HepG2 (cell line): ENCODE results near the gene ADGRV1.

Experiments used
- ARID2 ChIP-seq: sonication (generic); formaldehyde crosslinking; IDR thresholded peaks from 2 replicates; pipeline ENCODE4 v1.8.1; 2022; ENCODE audit warnings: mild to moderate bottlenecking, missing genetic modification reagents, borderline replicate concordance
- TAF1 ChIP-seq: sonication (generic); formaldehyde crosslinking; IDR thresholded peaks from 2 replicates; pipeline ENCODE4 v1.4.0; 2020; ENCODE audit warnings: missing genetic modification reagents
- ZNF280B ChIP-seq: sonication (generic); formaldehyde crosslinking; IDR thresholded peaks from 2 replicates; pipeline ENCODE4 v1.5.0; 2020; ENCODE audit warnings: missing genetic modification reagents, mild to moderate bottlenecking, borderline replicate concordance
- ZSCAN25 ChIP-seq: sonication (generic); formaldehyde crosslinking; IDR thresholded peaks from 2 replicates; pipeline ENCODE4 v1.8.0; 2022; ENCODE audit warnings: mild to moderate bottlenecking, missing genetic modification reagents
- TF ChIP-seq, protein P1 (sequence below): sonication (generic); formaldehyde crosslinking; IDR thresholded peaks from 2 replicates; pipeline ENCODE4 v1.5.0; 2020; ENCODE audit warnings: mild to moderate bottlenecking, missing genetic modification reagents, moderate library complexity
- TF ChIP-seq, protein P2 (sequence below): sonication (generic); formaldehyde crosslinking; IDR thresholded peaks from 2 replicates; pipeline ENCODE4 v1.4.0; 2020; ENCODE audit warnings: missing genetic modification reagents
- TF ChIP-seq, protein P3 (sequence below): sonication (generic); formaldehyde crosslinking; IDR thresholded peaks from one replicate; pipeline ENCODE4 v1.5.1; 2020; ENCODE audit warnings: mild to moderate bottlenecking, missing genetic modification reagents; ENCODE audit errors: not compliant biosample characterization

DNA sequence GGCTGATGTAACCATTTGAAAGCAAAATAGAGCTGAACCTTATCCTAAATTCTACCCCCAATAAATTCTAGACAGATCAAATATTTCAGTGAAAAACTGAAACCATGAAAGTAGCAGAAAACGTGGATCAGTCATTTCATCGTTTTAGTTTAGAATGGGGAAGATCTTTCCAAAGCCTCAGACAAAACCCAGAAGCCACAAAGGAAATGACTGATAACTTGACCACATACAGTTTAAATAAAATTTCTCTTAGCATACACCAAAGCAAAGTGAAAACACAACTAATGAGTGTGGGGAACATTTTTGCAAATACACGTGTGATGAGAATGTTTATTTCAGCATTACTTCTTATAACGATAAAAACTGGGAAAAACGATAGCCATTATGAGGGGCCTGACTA is 284.8 kb downstream of the ADGRV1 start:
- TF ChIP-seq ZNF280B (no peak), ARID2 (CRISPR knock-in tag) (no peak), ZSCAN25 (CRISPR knock-in tag) (no peak), TAF1 (CRISPR knock-in tag) (no peak)
- TF ChIP-seq, protein P1, sequence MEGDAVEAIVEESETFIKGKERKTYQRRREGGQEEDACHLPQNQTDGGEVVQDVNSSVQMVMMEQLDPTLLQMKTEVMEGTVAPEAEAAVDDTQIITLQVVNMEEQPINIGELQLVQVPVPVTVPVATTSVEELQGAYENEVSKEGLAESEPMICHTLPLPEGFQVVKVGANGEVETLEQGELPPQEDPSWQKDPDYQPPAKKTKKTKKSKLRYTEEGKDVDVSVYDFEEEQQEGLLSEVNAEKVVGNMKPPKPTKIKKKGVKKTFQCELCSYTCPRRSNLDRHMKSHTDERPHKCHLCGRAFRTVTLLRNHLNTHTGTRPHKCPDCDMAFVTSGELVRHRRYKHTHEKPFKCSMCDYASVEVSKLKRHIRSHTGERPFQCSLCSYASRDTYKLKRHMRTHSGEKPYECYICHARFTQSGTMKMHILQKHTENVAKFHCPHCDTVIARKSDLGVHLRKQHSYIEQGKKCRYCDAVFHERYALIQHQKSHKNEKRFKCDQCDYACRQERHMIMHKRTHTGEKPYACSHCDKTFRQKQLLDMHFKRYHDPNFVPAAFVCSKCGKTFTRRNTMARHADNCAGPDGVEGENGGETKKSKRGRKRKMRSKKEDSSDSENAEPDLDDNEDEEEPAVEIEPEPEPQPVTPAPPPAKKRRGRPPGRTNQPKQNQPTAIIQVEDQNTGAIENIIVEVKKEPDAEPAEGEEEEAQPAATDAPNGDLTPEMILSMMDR (CRISPR knock-in tag) = no peak
- TF ChIP-seq, protein P2, sequence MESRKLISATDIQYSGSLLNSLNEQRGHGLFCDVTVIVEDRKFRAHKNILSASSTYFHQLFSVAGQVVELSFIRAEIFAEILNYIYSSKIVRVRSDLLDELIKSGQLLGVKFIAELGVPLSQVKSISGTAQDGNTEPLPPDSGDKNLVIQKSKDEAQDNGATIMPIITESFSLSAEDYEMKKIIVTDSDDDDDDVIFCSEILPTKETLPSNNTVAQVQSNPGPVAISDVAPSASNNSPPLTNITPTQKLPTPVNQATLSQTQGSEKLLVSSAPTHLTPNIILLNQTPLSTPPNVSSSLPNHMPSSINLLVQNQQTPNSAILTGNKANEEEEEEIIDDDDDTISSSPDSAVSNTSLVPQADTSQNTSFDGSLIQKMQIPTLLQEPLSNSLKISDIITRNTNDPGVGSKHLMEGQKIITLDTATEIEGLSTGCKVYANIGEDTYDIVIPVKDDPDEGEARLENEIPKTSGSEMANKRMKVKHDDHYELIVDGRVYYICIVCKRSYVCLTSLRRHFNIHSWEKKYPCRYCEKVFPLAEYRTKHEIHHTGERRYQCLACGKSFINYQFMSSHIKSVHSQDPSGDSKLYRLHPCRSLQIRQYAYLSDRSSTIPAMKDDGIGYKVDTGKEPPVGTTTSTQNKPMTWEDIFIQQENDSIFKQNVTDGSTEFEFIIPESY (CRISPR knock-in tag) = no peak
- TF ChIP-seq, protein P3, sequence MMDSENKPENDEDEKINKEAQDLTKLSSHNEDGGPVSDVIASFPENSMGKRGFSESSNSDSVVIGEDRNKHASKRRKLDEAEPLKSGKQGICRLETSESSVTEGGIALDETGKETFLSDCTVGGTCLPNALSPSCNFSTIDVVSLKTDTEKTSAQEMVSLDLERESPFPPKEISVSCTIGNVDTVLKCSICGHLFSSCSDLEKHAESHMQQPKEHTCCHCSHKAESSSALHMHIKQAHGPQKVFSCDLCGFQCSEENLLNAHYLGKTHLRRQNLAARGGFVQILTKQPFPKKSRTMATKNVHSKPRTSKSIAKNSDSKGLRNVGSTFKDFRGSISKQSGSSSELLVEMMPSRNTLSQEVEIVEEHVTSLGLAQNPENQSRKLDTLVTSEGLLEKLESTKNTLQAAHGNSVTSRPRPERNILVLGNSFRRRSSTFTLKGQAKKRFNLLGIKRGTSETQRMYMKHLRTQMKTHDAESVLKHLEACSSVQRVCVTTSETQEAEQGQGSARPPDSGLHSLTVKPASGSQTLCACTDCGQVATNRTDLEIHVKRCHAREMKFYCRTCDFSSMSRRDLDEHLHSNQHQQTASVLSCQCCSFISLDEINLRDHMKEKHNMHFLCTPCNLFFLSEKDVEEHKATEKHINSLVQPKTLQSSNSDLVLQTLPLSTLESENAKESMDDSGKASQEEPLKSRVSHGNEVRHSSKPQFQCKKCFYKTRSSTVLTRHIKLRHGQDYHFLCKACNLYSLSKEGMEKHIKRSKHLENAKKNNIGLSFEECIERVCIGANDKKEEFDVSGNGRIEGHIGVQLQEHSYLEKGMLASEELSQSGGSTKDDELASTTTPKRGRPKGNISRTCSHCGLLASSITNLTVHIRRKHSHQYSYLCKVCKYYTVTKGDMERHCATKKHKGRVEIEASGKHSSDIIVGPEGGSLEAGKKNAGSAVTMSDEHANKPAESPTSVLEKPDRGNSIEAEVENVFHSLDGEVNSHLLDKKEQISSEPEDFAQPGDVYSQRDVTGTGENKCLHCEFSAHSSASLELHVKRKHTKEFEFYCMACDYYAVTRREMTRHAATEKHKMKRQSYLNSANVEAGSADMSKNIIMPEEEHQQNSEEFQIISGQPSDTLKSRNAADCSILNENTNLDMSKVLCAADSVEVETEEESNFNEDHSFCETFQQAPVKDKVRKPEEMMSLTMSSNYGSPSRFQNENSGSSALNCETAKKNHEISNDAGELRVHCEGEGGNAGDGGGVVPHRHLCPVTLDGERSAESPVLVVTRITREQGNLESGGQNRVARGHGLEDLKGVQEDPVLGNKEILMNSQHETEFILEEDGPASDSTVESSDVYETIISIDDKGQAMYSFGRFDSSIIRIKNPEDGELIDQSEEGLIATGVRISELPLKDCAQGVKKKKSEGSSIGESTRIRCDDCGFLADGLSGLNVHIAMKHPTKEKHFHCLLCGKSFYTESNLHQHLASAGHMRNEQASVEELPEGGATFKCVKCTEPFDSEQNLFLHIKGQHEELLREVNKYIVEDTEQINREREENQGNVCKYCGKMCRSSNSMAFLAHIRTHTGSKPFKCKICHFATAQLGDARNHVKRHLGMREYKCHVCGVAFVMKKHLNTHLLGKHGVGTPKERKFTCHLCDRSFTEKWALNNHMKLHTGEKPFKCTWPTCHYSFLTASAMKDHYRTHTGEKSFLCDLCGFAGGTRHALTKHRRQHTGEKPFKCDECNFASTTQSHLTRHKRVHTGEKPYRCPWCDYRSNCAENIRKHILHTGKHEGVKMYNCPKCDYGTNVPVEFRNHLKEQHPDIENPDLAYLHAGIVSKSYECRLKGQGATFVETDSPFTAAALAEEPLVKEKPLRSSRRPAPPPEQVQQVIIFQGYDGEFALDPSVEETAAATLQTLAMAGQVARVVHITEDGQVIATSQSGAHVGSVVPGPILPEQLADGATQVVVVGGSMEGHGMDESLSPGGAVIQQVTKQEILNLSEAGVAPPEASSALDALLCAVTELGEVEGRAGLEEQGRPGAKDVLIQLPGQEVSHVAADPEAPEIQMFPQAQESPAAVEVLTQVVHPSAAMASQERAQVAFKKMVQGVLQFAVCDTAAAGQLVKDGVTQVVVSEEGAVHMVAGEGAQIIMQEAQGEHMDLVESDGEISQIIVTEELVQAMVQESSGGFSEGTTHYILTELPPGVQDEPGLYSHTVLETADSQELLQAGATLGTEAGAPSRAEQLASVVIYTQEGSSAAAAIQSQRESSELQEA (CRISPR knock-in tag) = no peak
